OCI-LY3 (cell line): ENCODE results near the gene JUN.

Source experiments
- CTCF ChIP-seq: fragments of 200-600, 300-600 bp; sonication (generic); IDR thresholded peaks from 2 replicates; pipeline ENCODE4 v1.5.1; 2014; ENCODE audit warnings: antibody characterized with exemption, low read length, low read depth
- EZH2phosphoT487 ChIP-seq: fragments of 200-600 bp; shearing (Covaris generic); IDR thresholded peaks from 2 replicates; pipeline ENCODE4 v1.6.1; 2018; ENCODE audit warnings: antibody characterized with exemption, mixed run types, low read depth

DNA sequence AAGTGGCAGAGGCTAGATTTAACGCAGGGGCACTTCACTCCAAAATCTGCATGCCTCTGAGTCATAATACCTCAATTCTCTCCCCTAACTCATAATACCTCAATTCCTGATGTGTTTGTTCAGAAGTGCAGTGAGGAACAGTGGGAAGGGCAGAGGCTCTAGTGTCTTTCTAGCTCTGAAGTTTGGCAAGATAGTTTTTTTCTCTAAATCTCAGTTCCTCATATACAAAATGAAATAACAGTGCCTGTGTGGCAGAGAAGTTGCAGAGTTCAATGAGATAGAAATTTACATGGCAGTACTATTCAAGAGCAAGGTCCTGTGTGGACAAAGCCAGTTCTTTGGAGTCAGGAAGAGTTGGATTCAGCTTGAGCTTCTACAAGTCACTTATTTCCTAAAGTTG lies 9.8 kb downstream of the JUN start:
- TF ChIP-seq CTCF (no peak), EZH2phosphoT487 (no peak)
